Measurements from ENCODE around the gene PCGF2.
"Not testable (repeated sequence)": the region's sequence is repeated elsewhere in the genome, so short reads cannot be mapped to it uniquely, and the experiment has no call there.

PCGF2 gene

GRCh38 chr17:38733982-38734973 lies 13.9 kb downstream of the PCGF2 start:
- no peak for DNase-seq

GRCh38 chr17:38733282-38733981 lies 14.7 kb downstream of the PCGF2 start:
- no peak for DNase-seq

GRCh38 chr17:38732376-38733281 lies 15.5 kb downstream of the PCGF2 start:
- DNase-seq: no peak

GRCh38 chr17:38731526-38732294 lies 16.4 kb downstream of the PCGF2 start:
- DNase-seq: no peak

GRCh38 chr17:38730526-38731379 lies 17.4 kb downstream of the PCGF2 start:
- DNase-seq: no peak

GRCh38 chr17:38729886-38730525 lies 18.1 kb downstream of the PCGF2 start, which contains the start of gene CISD3:
Gene CISD3, plus strand, starts transcription at chr17:38730341. Its CDS starts 18 bp downstream, at chr17:38730359.
- DNase-seq: peak; percentile 91

- no peak for DNase-seq
Observed at GRCh38 chr17:38729368-38729885, 18.7 kb downstream of the PCGF2 start.

GRCh38 chr17:38728290-38728831 lies 19.8 kb downstream of the PCGF2 start:
- DNase-seq: peak; percentile 85

GRCh38 chr17:38727736-38728135 lies 20.4 kb downstream of the PCGF2 start:
- peak; percentile 65 for DNase-seq

- not testable (repeated sequence) for DNase-seq
Observed at GRCh38 chr17:38726145-38726544, 22.0 kb downstream of the PCGF2 start.

GRCh38 chr17:38725066-38725465 lies 23.1 kb downstream of the PCGF2 start:
- no peak for DNase-seq

- no peak for DNase-seq
Observed at GRCh38 chr17:38724337-38724988, 23.7 kb downstream of the PCGF2 start.

- no peak for DNase-seq
Observed at GRCh38 chr17:38721802-38722201, 26.3 kb downstream of the PCGF2 start.

- no peak for DNase-seq
Observed at GRCh38 chr17:38720941-38721340, 27.2 kb downstream of the PCGF2 start.

GRCh38 chr17:38719943-38720641 lies 28.0 kb downstream of the PCGF2 start:
- DNase-seq: no peak

GRCh38 chr17:38719289-38719942 lies 28.7 kb downstream of the PCGF2 start:
- DNase-seq: no peak

- no peak for DNase-seq
Observed at GRCh38 chr17:38717139-38717745, 30.9 kb downstream of the PCGF2 start.

All from CD4-positive, alpha-beta T cell treated with Interleukin-12 subunit alpha and Interleukin-12 subunit beta, for 1 hour (primary cell).